Measurements from ENCODE around the gene STX16.

- TF ChIP-seq EP300 (IDR thresholded peaks at IDR 0.05) (no peak), CTCF (IDR thresholded peaks at IDR 0.05) (no peak), POLR2AphosphoS5 (IDR thresholded peaks at IDR 0.05) (no peak), POLR2A (IDR thresholded peaks at IDR 0.05) (no peak)
These were observed 64.9 kb downstream of the STX16 start for GRCh38 chr20:58715801-58716475.

Data from sigmoid colon (tissue), 4 donors.